ES-I3 (cell line): ENCODE results near the gene MROH7.

ENCODE experiments used
- H3K36me3 ChIP-seq: 2 replicates; pipeline ENCODE4 v1.6.1; 2013; ENCODE audit warnings: mild to moderate bottlenecking, low read length, control low read depth, moderate library complexity; ENCODE audit not compliant: insufficient read depth
- H3K4me1 ChIP-seq: 2 replicates; pipeline ENCODE4 v1.6.1; 2013; ENCODE audit warnings: mild to moderate bottlenecking, control low read depth, low read length; ENCODE audit not compliant: insufficient read depth
- H3K9ac ChIP-seq: 2 replicates; pipeline ENCODE4 v1.6.1; 2013; ENCODE audit warnings: low read depth, mild to moderate bottlenecking, low read length, moderate library complexity
- H3K9me3 ChIP-seq: 2 replicates; pipeline ENCODE4 v1.6.1; 2013; ENCODE audit warnings: mild to moderate bottlenecking, low read length, moderate library complexity; ENCODE audit not compliant: control insufficient read depth, insufficient read depth

Gene MROH7

DNA sequence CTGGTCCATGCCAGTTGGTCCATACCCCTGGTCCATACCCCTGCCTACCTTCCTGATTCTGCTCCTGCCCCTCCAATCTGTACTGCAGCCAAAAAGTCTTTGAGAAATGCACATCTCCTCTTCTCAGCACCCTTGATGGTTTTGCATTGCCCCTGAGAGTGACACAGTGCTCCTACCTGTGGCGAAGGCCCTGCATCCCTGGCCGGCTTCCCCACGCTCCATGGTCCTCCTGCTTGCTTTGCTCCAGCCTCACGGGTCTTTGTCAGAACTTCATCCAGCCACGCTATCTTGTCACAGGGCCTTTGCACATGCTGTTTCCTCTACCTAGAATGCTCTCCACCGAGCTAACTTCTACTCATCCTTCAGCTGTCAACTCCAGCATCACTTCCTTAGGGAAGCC lies 41.9 kb downstream of the MROH7 start:
- no peaks in the 10 kb centered on the region for H3K36me3 ChIP-seq
- H3K9ac ChIP-seq = no peak overlapping the region
- no peaks in the 10 kb centered on the region for H3K9me3 ChIP-seq
- no peaks in the 10 kb centered on the region for H3K4me1 ChIP-seq

DNA sequence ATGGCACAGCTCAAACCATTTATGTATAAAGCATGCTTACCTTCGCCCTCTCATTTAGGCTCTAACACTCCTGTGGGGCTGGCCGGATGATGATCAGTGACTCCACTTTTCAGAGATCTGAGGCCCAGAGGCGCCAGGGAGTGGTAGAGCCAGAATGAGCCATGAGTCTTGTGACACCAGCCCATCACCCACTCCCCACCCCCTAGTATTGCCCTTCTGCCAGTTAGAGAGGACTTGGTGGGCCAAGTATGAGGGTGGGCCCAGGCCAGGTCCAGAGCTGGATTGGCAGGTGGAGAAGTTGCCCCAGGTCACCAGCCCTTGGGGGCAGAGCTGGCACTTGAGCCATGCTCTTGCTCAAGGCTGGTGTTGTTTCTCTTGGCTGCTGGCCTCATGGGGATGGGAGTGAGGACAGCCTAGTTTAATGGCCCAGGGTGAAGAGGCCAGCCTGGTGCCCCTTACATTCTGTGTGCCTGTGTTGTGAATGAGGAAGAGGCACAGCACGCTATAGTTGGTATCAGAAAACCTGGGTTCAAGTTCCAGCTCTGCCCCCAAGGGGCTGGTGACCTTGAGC lies 43.8 kb downstream of the MROH7 start:
- Histone ChIP-seq H3K9me3 (no peaks in the 10 kb centered on the region), H3K9ac (no peak overlapping the region), H3K4me1 (no peaks in the 10 kb centered on the region), H3K36me3 (no peaks in the 10 kb centered on the region)

DNA sequence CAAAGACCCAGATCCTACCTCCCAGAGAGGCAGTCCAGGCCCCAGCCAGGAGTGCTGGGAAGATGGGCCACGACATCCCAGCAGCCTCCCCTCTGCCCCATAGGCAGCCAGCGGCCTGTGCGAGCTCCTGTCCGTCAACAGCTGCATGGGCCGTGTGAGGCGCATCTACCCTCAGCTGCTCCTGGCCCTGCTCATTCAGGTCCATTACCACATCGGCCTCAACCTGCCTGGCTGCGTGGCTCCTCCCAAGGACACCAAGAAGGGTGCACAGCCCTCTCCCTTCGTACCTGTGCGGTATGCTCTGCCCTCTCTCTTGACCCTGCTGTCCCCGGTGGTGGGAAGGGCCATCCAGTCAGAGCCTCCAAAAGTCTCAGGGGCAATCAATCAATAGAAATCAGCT lies 44.6 kb downstream of the MROH7 start:
- H3K4me1 ChIP-seq = no peaks in the 10 kb centered on the region
- no peak overlapping the region for H3K9ac ChIP-seq
- no peaks in the 10 kb centered on the region for H3K9me3 ChIP-seq
- H3K36me3 ChIP-seq = no peaks in the 10 kb centered on the region

DNA sequence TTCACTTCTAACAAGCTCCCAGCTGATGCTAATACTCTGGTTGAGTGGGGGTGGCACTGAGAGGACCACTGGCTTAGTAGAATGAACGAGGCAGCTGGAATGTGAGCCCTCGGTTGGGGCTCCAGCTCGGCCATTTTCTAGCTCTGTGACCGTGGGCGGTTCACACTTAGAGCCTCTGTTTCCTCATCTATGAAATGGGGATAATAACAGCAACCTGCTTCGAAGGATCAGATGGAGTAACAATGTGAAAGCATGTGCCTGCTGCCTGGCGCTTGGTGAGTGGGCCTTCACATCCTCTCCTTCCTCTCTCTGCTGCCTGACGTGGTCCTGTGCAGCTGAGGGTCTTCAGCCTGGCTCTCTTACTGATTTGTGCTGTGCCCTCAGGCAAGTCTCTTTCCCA lies 53.2 kb downstream of the MROH7 start:
- no peaks in the 10 kb centered on the region for H3K4me1 ChIP-seq

DNA sequence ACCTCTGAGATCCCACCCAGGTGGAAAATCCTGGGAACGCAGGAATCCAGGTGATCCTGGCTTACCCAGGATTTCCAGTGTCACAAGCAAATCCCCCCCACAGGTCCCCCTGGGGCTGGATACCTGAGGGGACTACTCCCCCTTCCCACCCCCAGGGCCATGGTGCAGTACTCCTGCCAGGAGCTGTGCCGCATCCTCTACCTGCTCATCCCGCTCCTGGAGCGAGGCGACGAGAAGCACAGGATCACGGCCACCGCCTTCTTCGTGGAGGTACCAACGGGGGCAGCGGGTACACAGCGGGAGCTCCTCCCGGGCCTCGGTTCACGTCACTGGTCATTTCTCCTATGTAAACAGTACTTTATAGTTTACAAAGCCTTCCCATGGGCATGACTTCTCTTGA lies 53.6 kb downstream of the MROH7 start:
- H3K9me3 ChIP-seq = no peaks in the 10 kb centered on the region
- no peaks in the 10 kb centered on the region for H3K36me3 ChIP-seq
- no peaks in the 10 kb centered on the region for H3K4me1 ChIP-seq
- H3K9ac ChIP-seq = no peak overlapping the region

More for the DNA sequence above, 53.2 kb downstream of the MROH7 start:
- Histone ChIP-seq H3K36me3 (no peaks in the 10 kb centered on the region), H3K9ac (no peak overlapping the region), H3K9me3 (no peaks in the 10 kb centered on the region)

DNA sequence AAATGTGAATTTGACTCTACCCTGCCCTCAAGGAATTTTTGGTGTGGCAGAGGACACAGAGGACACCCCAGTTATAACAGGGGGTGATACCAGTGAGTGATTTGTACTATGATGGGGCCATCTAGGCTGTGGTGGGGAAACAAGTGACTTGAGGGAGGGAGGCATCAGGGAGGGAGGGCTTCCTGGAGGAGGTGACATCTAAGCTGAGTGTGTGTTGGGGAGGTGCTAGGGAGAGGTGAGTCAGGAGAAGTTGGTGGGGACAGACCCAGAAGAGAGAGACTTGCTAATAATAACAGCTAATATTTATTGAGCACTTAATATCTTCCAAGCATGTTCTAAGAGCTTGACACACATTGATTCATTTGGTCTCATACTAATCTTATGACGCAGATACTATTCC lies 54.2 kb downstream of the MROH7 start:
- no peaks in the 10 kb centered on the region for H3K36me3 ChIP-seq
- no peaks in the 10 kb centered on the region for H3K4me1 ChIP-seq
- H3K9ac ChIP-seq = no peak overlapping the region
- no peaks in the 10 kb centered on the region for H3K9me3 ChIP-seq

DNA sequence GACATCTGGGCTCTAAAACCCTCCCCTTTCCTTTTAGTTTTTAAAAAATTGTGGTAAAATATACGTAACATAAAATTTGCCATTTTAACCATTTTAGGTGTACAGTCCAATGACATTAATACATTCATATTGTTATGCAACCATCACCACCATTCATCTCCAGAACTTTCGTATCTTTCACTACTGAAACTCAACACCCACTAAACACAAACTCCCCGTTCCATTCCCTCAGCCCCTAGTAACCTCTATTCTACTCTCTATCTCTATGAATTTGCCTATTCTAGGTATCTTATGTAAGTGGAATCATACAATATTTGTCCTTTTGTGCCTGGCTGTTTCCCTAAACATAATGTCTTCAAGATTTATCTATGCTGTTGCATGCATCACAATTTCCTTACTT lies 54.7 kb downstream of the MROH7 start:
- Histone ChIP-seq H3K36me3 (no peaks in the 10 kb centered on the region), H3K9ac (no peak overlapping the region), H3K4me1 (no peaks in the 10 kb centered on the region), H3K9me3 (no peaks in the 10 kb centered on the region)

DNA sequence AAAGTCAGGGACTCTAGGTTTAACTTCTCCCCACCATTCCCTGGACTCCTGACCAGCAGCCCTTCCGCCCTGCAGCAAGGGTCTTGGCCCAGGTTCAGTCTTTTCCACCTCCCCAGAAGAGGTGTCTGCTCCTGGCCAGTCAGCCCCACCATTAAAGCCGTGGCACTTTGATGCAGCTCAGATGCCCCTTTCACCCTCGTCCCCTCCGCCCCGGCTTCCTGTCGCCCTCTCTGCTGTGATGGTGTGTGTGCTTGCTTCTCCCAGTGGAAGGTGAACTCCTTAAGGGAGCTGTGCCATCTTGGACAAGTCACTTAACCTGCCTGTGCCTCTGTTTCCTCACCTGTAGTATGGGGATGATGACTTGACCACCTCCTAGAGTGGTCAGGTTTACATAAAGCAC lies 56.3 kb downstream of the MROH7 start:
- Histone ChIP-seq H3K4me1 (no peaks in the 10 kb centered on the region), H3K36me3 (no peaks in the 10 kb centered on the region), H3K9me3 (no peaks in the 10 kb centered on the region), H3K9ac (no peak overlapping the region)

DNA sequence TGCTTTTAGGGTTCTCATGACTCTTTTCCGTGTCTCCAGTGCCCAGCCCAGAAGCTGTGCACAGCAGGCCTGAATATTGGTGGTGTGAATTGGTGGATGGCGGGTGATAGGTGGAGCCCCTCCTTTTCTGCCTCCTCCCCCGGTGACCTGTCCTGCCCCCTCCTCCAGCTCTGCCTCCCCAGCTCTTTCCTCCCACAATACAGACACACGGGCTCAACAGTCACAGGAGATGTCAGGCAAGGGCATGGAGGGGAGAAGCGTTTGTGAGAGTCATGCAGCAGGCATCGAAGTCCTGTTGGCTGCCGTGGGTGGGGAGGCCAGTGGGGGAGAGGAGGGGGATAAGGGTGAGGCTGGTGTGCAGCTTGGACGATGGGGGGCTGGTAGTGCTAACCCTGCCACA lies 56.8 kb downstream of the MROH7 start:
- Histone ChIP-seq H3K36me3 (no peaks in the 10 kb centered on the region), H3K9ac (no peak overlapping the region), H3K4me1 (no peaks in the 10 kb centered on the region), H3K9me3 (no peaks in the 10 kb centered on the region)

DNA sequence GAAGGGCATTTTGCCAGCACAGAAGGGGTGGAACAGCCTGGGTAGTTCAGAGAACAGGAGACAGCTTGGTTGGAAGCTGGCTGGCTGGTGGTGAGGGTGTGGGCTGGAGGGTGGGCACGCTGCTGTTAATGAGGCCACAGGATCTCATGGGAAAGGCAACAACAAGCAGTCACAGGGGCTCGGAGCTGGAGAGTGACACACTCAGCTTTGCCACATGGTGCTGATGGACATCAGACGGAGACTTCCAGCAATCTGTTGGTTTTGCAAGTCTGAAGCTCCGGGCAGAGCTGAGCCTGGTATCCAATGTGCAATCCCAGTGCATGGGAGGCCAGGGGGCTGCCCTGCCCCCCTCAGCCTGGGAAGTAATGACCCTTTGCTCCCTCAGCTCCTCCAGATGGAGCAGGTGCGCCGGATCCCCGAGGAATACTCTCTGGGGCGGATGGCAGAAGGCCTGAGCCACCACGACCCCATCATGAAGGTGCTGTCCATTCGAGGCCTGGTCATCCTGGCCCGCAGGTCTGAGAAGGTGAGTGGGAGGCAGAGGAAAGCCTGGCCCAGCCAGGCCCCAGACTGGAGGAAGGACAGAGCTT lies 58.4 kb downstream of the MROH7 start:
- H3K4me1 ChIP-seq = no peaks in the 10 kb centered on the region
- no peaks in the 10 kb centered on the region for H3K9me3 ChIP-seq
- H3K9ac ChIP-seq = no peak overlapping the region
- no peaks in the 10 kb centered on the region for H3K36me3 ChIP-seq

DNA sequence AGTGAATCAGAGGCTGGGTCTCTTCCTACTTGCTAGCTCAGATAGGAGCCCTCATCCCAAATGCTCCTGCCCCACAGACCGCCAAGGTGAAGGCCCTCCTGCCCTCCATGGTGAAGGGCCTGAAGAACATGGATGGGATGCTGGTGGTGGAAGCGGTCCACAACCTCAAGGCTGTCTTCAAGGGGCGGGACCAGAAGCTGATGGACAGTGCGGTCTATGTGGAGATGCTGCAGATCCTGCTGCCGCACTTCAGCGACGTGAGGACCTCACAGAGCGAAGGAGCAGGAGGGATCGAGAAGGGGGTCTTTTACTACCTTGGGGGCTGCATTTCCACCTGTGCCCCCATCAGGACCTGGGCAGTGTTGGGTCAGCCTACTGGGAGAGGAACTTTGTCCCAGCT lies 59.5 kb downstream of the MROH7 start:
- Histone ChIP-seq H3K4me1 (no peaks in the 10 kb centered on the region), H3K9ac (no peak overlapping the region), H3K9me3 (no peaks in the 10 kb centered on the region), H3K36me3 (no peaks in the 10 kb centered on the region)

DNA sequence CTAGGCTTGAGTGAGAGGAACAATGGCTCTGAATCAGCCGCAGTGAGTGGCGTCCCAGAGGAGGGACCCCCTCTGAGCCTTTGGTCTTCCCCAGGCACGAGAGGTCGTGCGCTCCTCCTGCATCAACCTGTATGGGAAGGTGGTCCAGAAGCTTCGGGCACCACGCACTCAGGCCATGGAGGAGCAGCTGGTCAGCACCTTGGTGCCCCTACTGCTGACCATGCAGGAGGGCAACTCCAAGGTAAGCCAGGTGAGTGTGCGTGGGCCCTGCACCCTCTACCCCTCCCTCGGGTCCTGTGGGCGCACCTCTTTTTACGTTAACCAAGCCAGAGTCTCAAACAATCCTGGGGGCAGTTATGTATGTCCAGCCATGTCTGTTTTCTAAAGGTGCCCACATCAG lies 60.4 kb downstream of the MROH7 start:
- no peaks in the 10 kb centered on the region for H3K4me1 ChIP-seq
- H3K9me3 ChIP-seq = no peaks in the 10 kb centered on the region
- no peak overlapping the region for H3K9ac ChIP-seq
- no peaks in the 10 kb centered on the region for H3K36me3 ChIP-seq

DNA sequence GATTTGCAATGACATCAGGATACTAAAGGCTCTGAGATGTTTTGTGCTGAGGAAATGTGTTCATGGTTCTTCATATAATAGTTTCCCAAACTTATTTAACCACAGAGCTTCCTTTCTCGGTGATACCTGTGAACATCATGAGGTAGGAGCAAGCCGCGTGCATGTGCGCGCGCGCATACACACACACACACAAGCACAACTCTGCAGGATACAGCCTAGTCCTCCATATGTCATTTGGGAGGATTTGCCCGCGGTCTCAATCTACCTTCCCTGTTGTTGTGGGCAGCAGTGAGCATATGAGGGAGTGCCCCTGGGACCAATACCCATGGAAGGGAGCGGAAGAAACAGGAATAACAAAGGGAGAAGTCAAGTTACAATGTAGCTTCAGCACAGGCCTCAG lies 61.9 kb downstream of the MROH7 start:
- H3K4me1 ChIP-seq = no peaks in the 10 kb centered on the region
- no peaks in the 10 kb centered on the region for H3K9me3 ChIP-seq
- no peak overlapping the region for H3K9ac ChIP-seq
- H3K36me3 ChIP-seq = no peaks in the 10 kb centered on the region

DNA sequence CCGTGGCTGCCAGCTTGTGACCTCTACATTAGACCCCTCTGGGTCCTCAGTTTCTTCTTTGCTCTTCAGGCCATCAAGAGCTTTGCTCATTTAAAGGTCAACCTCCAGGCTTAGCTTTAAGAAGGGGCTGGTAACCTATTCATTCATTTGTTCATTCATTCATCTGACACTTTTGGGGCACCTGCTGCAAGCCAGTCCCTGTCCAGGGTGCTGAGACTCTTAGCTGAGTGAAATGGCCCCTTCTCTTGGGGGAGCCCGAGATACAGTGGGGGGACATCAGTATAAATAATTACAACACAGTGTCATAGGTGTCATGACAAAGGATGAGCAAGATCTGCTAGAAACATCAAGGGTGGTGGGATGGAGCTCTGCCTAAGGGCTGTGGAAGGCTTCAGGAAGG lies 63.6 kb downstream of the MROH7 start:
- Histone ChIP-seq H3K9me3 (no peaks in the 10 kb centered on the region), H3K9ac (no peak overlapping the region), H3K4me1 (no peaks in the 10 kb centered on the region), H3K36me3 (no peaks in the 10 kb centered on the region)

DNA sequence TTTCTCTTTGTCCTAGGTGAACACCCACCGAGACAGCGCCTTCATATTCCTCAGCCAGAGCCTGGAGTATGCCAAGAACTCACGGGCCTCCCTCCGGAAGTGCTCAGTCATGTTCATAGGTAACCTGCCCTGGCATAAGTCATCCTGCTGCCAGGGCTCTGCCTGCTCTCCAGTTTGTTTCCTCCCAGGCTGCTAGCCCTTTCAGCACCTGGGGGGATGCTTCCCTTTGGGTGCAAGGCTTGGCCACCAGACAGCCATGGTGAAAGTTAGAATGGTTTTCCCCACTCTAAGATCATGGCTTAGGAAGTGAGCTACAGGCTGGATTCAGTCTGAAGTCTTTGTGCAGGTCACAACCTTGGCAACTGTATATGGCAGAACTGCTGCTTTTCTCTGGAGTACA lies 64.8 kb downstream of the MROH7 start:
- Histone ChIP-seq H3K4me1 (no peaks in the 10 kb centered on the region), H3K9me3 (no peaks in the 10 kb centered on the region), H3K9ac (no peak overlapping the region), H3K36me3 (no peaks in the 10 kb centered on the region)

DNA sequence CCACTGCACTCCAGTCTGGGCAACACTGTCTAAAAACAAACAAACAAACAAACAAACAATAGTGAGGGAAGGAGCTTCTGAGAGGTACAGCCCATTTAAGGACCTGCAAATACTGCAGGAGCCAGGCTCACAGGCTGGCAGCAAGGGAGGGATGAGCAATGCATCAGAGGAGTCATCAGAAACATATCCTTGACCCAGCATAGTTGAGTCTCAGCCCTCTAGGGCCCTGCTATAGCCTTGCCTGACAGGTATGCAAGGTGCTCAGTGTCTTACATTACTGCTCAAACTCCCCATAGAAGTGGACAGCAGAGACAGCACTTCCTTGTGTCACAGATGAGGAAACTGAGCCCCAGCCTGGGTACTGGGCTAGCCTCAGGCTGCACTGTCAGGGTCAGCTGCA lies 66.8 kb downstream of the MROH7 start:
- Histone ChIP-seq H3K9me3 (no peaks in the 10 kb centered on the region), H3K4me1 (no peaks in the 10 kb centered on the region), H3K36me3 (no peaks in the 10 kb centered on the region), H3K9ac (no peak overlapping the region)
